Neural progenitor cell (in vitro differentiated cells): ENCODE results near the gene VWF. TPM values are rescaled to one million over a fixed set of nuclear protein-coding genes. Genes with fewer than 3 reads are reported as not detected.

Experiments
- DNase-seq: peaks from one replicate; pipeline ENCODE4 v3.0.0-alpha.2; 2016; ENCODE audit warnings: low spot score
- H2AFZ ChIP-seq: fragments of 200-600 bp; sonication (generic); replicated peaks from 2 replicates; pipeline ENCODE4 v1.6.1; 2016; ENCODE audit warnings: antibody characterized with exemption
- H3F3A ChIP-seq: fragments of 200-600 bp; sonication (generic); 2 replicates; pipeline ENCODE4 v1.6.1; 2016; ENCODE audit warnings: antibody characterized with exemption, low read depth
- H3K27ac ChIP-seq: fragments of 200-600 bp; sonication (generic); 2 replicates; pipeline ENCODE4 v1.5.1; 2016; ENCODE audit warnings: mild to moderate bottlenecking
- H3K27me3 ChIP-seq: fragments of 200-600 bp; sonication (generic); 2 replicates; pipeline ENCODE4 v1.6.1; 2016; ENCODE audit warnings: mild to moderate bottlenecking, moderate library complexity
- H3K36me3 ChIP-seq: fragments of 200-600 bp; sonication (generic); 2 replicates; pipeline ENCODE4 v1.5.1; 2016
- H3K4me1 ChIP-seq: fragments of 200-600 bp; sonication (generic); 2 replicates; pipeline ENCODE4 v1.6.1; 2016; ENCODE audit warnings: mixed run types
- H3K4me2 ChIP-seq: fragments of 200-600 bp; sonication (generic); 2 replicates; pipeline ENCODE4 v1.6.1; 2016
- H3K4me3 ChIP-seq: fragments of 200-600 bp; sonication (generic); 2 replicates; pipeline ENCODE4 v1.5.1; 2016
- H3K79me2 ChIP-seq: fragments of 200-600 bp; sonication (generic); 2 replicates; pipeline ENCODE4 v1.6.1; 2016; ENCODE audit warnings: low read depth
- H3K9ac ChIP-seq: fragments of 200-600 bp; sonication (generic); 2 replicates; pipeline ENCODE4 v1.6.1; 2016
- H3K9me3 ChIP-seq: fragments of 200-600 bp; sonication (generic); 2 replicates; pipeline ENCODE4 v1.5.1; 2016; ENCODE audit warnings: low read depth
- H4K20me1 ChIP-seq: fragments of 200-600 bp; sonication (generic); 2 replicates; pipeline ENCODE4 v1.6.1; 2016; ENCODE audit warnings: low read depth
- H3K27ac Mint-ChIP-seq: 3 replicates; pipeline ENCODE4 v1.8.0; 2021; ENCODE audit warnings: mixed read lengths
- H3K27me3 Mint-ChIP-seq: 2 replicates; pipeline ENCODE4 v1.8.0; 2022; ENCODE audit warnings: low read depth, mild to moderate bottlenecking, inconsistent platforms, moderate library complexity, mixed read lengths; ENCODE audit not compliant: insufficient read depth
- H3K36me3 Mint-ChIP-seq: 3 replicates; pipeline ENCODE4 v1.8.0; 2021; ENCODE audit warnings: mixed read lengths
- H3K4me1 Mint-ChIP-seq: 3 replicates; pipeline ENCODE4 v1.8.0; 2021; ENCODE audit warnings: mixed read lengths
- H3K4me3 Mint-ChIP-seq: 3 replicates; pipeline ENCODE4 v1.8.0; 2021; ENCODE audit warnings: mild to moderate bottlenecking, moderate library complexity, mixed read lengths
- H3K9me3 Mint-ChIP-seq: 3 replicates; pipeline ENCODE4 v1.8.0; 2020; ENCODE audit warnings: mixed read lengths
- EZH2 ChIP-seq: fragments of 200-600 bp; sonication (generic); IDR thresholded peaks from 2 replicates; pipeline ENCODE4 v1.6.1; 2017; ENCODE audit warnings: antibody characterized with exemption, mild to moderate bottlenecking, moderate library complexity
- EZH2phosphoT487 ChIP-seq: fragments of 200-600 bp; sonication (generic); IDR thresholded peaks from 2 replicates; pipeline ENCODE4 v1.6.1; 2017; ENCODE audit warnings: antibody characterized with exemption
- total RNA-seq: library from RNA; depleted of rRNA; stranded (reverse); fragments of >200 nt; gene quantifications from 2 replicates; pipeline ENCODE4 v1.2.3, GENCODE V29; 2015; ENCODE audit warnings: low replicate concordance
- TF ChIP-seq, protein P1 (sequence below): fragments of 200-600 bp; sonication (generic); IDR thresholded peaks from 2 replicates; pipeline ENCODE4 v1.5.1; 2017; ENCODE audit warnings: antibody characterized with exemption, mild to moderate bottlenecking

VWF gene
- total RNA-seq, 1 donor from 2014 or later: 8.0 TPM

GRCh38 chr12:6171409-6172015, 47.0 kb upstream of the VWF start:
- no peak overlapping the region for H3K27ac ChIP-seq
- H3K79me2 ChIP-seq: no peaks in the 10 kb centered on the region
- no peaks in the 10 kb centered on the region for H3K4me1 Mint-ChIP-seq
- H3K36me3 ChIP-seq: no peaks in the 10 kb centered on the region
- no peak overlapping the region for H3K4me3 ChIP-seq
- no peaks in the 10 kb centered on the region for H3K36me3 Mint-ChIP-seq
- peaks cover 7% of the 10 kb centered on the region for H3K9me3 Mint-ChIP-seq
- H4K20me1 ChIP-seq: no peaks in the 10 kb centered on the region
- no peak overlapping the region for H3K27ac Mint-ChIP-seq
- no peaks in the 10 kb centered on the region for H3K27me3 ChIP-seq
- TF ChIP-seq EZH2: no peak
- no peak for TF ChIP-seq EZH2phosphoT487
- no peaks in the 10 kb centered on the region for H3K4me1 ChIP-seq
- no peak overlapping the region for H3K9ac ChIP-seq
- H2AFZ ChIP-seq: no peak overlapping the region
- no peaks in the 10 kb centered on the region for H3F3A ChIP-seq
- H3K9me3 ChIP-seq: no peaks in the 10 kb centered on the region
- no peak for DNase-seq
- H3K27me3 Mint-ChIP-seq: peaks cover 4% of the 10 kb centered on the region
- no peak overlapping the region for H3K4me3 Mint-ChIP-seq
- no peak overlapping the region for H3K4me2 ChIP-seq

GRCh38 chr12:6167327-6168280, 43.1 kb upstream of the VWF start:
- Histone ChIP-seq H3K4me1 (no peaks in the 10 kb centered on the region), H3K27me3 (no peaks in the 10 kb centered on the region), H3F3A (no peaks in the 10 kb centered on the region), H3K9me3 (no peaks in the 10 kb centered on the region), H2AFZ (no peak overlapping the region), H3K4me3 (no peak overlapping the region), H3K79me2 (no peaks in the 10 kb centered on the region), H3K4me2 (no peak overlapping the region), H4K20me1 (no peaks in the 10 kb centered on the region), H3K27ac (no peak overlapping the region), H3K36me3 (no peaks in the 10 kb centered on the region), H3K9ac (no peak overlapping the region)
- Mint-ChIP-seq H3K9me3 (peaks cover 3% of the 10 kb centered on the region), H3K27me3 (peaks cover 2% of the 10 kb centered on the region), H3K4me1 (no peaks in the 10 kb centered on the region), H3K27ac (no peak overlapping the region), H3K4me3 (no peak overlapping the region), H3K36me3 (no peaks in the 10 kb centered on the region)
- DNase-seq: no peak
- TF ChIP-seq EZH2phosphoT487 (no peak), EZH2 (no peak)
- TF ChIP-seq, protein P1, sequence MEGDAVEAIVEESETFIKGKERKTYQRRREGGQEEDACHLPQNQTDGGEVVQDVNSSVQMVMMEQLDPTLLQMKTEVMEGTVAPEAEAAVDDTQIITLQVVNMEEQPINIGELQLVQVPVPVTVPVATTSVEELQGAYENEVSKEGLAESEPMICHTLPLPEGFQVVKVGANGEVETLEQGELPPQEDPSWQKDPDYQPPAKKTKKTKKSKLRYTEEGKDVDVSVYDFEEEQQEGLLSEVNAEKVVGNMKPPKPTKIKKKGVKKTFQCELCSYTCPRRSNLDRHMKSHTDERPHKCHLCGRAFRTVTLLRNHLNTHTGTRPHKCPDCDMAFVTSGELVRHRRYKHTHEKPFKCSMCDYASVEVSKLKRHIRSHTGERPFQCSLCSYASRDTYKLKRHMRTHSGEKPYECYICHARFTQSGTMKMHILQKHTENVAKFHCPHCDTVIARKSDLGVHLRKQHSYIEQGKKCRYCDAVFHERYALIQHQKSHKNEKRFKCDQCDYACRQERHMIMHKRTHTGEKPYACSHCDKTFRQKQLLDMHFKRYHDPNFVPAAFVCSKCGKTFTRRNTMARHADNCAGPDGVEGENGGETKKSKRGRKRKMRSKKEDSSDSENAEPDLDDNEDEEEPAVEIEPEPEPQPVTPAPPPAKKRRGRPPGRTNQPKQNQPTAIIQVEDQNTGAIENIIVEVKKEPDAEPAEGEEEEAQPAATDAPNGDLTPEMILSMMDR: no peak

DNA sequence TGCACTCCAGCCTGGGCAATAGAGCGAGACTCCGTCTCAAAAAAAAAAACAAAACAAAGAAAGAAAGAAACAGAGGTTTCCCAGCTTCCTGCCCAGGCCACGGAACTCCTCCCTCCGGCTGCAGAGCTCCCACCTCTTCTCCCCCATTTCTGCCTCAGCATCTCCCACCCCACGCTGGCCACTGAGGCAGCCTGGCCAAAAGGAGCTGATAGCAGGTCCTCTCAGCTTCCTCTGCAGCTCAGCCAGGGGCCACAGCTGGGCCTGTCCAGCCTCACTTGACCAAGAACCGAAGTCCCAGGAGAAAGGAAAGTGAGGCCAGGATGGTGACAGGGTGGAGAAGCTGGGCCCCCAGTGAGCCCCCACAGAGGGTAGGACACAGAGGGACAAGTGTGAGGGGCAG, 42.3 kb upstream of the VWF start:
- no peaks in the 10 kb centered on the region for H3K4me1 Mint-ChIP-seq
- no peak overlapping the region for H3K27ac Mint-ChIP-seq
- Histone ChIP-seq H3K27me3 (no peaks in the 10 kb centered on the region), H3K4me3 (no peak overlapping the region), H4K20me1 (no peaks in the 10 kb centered on the region), H3K4me1 (no peaks in the 10 kb centered on the region), H3K9me3 (no peaks in the 10 kb centered on the region), H3K36me3 (no peaks in the 10 kb centered on the region), H3K27ac (no peak overlapping the region), H2AFZ (no peak overlapping the region), H3K4me2 (no peak overlapping the region), H3K79me2 (no peaks in the 10 kb centered on the region), H3F3A (no peaks in the 10 kb centered on the region), H3K9ac (no peak overlapping the region)
- no peaks in the 10 kb centered on the region for H3K9me3 Mint-ChIP-seq
- no peak for DNase-seq
- H3K27me3 Mint-ChIP-seq: peaks cover 2% of the 10 kb centered on the region
- TF ChIP-seq EZH2 (no peak), EZH2phosphoT487 (no peak)
- TF ChIP-seq, protein P1: no peak
- no peaks in the 10 kb centered on the region for H3K36me3 Mint-ChIP-seq
- no peak overlapping the region for H3K4me3 Mint-ChIP-seq

DNA sequence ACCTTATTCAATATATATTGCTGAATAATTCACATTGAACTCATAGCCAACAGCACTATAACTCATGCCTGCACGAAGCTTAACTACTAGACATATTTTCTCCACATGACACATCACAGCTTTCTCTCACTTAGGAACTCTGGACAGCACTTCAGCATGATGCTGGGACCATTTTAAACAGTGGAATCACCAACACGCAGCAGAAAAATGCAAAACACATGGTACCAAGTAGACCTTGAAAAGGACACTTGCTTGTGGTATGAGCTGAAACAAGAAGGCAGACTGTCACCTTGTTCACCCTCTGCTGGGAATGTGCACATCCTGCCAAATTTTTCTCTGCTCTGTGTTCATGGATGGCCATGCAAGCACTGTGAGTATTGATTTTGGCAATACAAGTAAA, 40.9 kb upstream of the VWF start:
- H3K27ac Mint-ChIP-seq: no peak overlapping the region
- H3K4me2 ChIP-seq: no peak overlapping the region
- no peak overlapping the region for H3K4me3 Mint-ChIP-seq
- peaks cover 4% of the 10 kb centered on the region for H3K27me3 Mint-ChIP-seq
- no peak overlapping the region for H3K9ac ChIP-seq
- no peak overlapping the region for H3K4me3 ChIP-seq
- peaks cover 12% of the 10 kb centered on the region for H3K4me1 Mint-ChIP-seq
- H3K9me3 ChIP-seq: no peaks in the 10 kb centered on the region
- no peak for DNase-seq
- H3F3A ChIP-seq: no peaks in the 10 kb centered on the region
- no peaks in the 10 kb centered on the region for H3K79me2 ChIP-seq
- no peaks in the 10 kb centered on the region for H3K9me3 Mint-ChIP-seq
- no peak overlapping the region for H2AFZ ChIP-seq
- TF ChIP-seq, protein P1: no peak
- TF ChIP-seq EZH2phosphoT487 (no peak), EZH2 (no peak)
- H3K36me3 ChIP-seq: no peaks in the 10 kb centered on the region
- no peaks in the 10 kb centered on the region for H3K36me3 Mint-ChIP-seq
- H3K27me3 ChIP-seq: no peaks in the 10 kb centered on the region
- H4K20me1 ChIP-seq: no peaks in the 10 kb centered on the region
- no peak overlapping the region for H3K27ac ChIP-seq
- no peaks in the 10 kb centered on the region for H3K4me1 ChIP-seq
